Measurements from ENCODE around the gene NAALAD2. TPM values are rescaled to one million over a fixed set of nuclear protein-coding genes. Genes with fewer than 3 reads are reported as not detected.
"Not testable (repeated sequence)": the region's sequence is repeated elsewhere in the genome, so short reads cannot be mapped to it uniquely, and the experiment has no call there.

Gene NAALAD2
- total RNA-seq, 6 experiments from 2014 or later = 0.12 to 0.53 (median 0.19) TPM

GRCh38 chr11:90197377-90197776 lies 62.9 kb downstream of the NAALAD2 start:
- Mint-ChIP-seq H3K27ac (no peak overlapping the region), H3K4me3 (no peak overlapping the region)
- TF ChIP-seq CTCF (IDR thresholded peaks at IDR 0.05) = no peak

GRCh38 chr11:90202342-90202741 lies 67.9 kb downstream of the NAALAD2 start:
- no peak overlapping the region for H3K4me3 Mint-ChIP-seq
- no peak for TF ChIP-seq CTCF (IDR thresholded peaks at IDR 0.05)
- no peak overlapping the region for H3K27ac Mint-ChIP-seq
- no peak for DNase-seq
- H3K36me3 Mint-ChIP-seq (ENCODE audit: low read depth) = peaks cover 18% of the 10 kb centered on the region
- peaks cover 20% of the 10 kb centered on the region for H3K4me1 Mint-ChIP-seq (ENCODE audit: low read depth)
- no peaks in the 10 kb centered on the region for H3K9me3 Mint-ChIP-seq
- no peaks in the 10 kb centered on the region for H3K27me3 Mint-ChIP-seq (ENCODE audit: insufficient read depth)

More at GRCh38 chr11:90197377-90197776, 62.9 kb downstream of the NAALAD2 start:
- no peak for DNase-seq
- Mint-ChIP-seq H3K36me3 (ENCODE audit: low read depth) (peaks cover 17% of the 10 kb centered on the region), H3K4me1 (ENCODE audit: low read depth) (no peaks in the 10 kb centered on the region), H3K27me3 (ENCODE audit: insufficient read depth) (no peaks in the 10 kb centered on the region), H3K9me3 (no peaks in the 10 kb centered on the region)

GRCh38 chr11:90204407-90204806 lies 69.9 kb downstream of the NAALAD2 start:
- no peak for TF ChIP-seq CTCF (IDR thresholded peaks at IDR 0.05)
- H3K4me3 Mint-ChIP-seq = no peak overlapping the region
- H3K4me1 Mint-ChIP-seq (ENCODE audit: low read depth) = peaks cover 20% of the 10 kb centered on the region
- DNase-seq = no peak
- peaks cover 13% of the 10 kb centered on the region for H3K36me3 Mint-ChIP-seq (ENCODE audit: low read depth)
- no peaks in the 10 kb centered on the region; the same call in 1 of the 2 replicates for H3K27me3 Mint-ChIP-seq (ENCODE audit: insufficient read depth)
- H3K9me3 Mint-ChIP-seq = no peaks in the 10 kb centered on the region
- H3K27ac Mint-ChIP-seq = no peak overlapping the region

GRCh38 chr11:90204832-90205646 lies 70.6 kb downstream of the NAALAD2 start:
- Mint-ChIP-seq H3K27ac (peak overlapping the region; percentile 65), H3K4me3 (peak overlapping the region; percentile 6; the same call in 1 of the 2 replicates), H3K36me3 (ENCODE audit: low read depth) (peaks cover 13% of the 10 kb centered on the region), H3K4me1 (ENCODE audit: low read depth) (peaks cover 20% of the 10 kb centered on the region), H3K9me3 (no peaks in the 10 kb centered on the region), H3K27me3 (ENCODE audit: insufficient read depth) (no peaks in the 10 kb centered on the region; the same call in 1 of the 2 replicates)
- peak; percentile 47 for DNase-seq
- TF ChIP-seq CTCF (IDR thresholded peaks at IDR 0.05) = peak; percentile 93

- not testable (repeated sequence) for H3K9me3 Mint-ChIP-seq; H3K27ac Mint-ChIP-seq; DNase-seq; H3K27me3 Mint-ChIP-seq (ENCODE audit: insufficient read depth); H3K4me3 Mint-ChIP-seq
- H3K36me3 Mint-ChIP-seq (ENCODE audit: low read depth) = peaks cover 12% of the 10 kb centered on the region; the same call in 1 of the 2 replicates
- peaks cover 20% of the 10 kb centered on the region for H3K4me1 Mint-ChIP-seq (ENCODE audit: low read depth)
Observed at GRCh38 chr11:90207992-90208391, 73.5 kb downstream of the NAALAD2 start.

GRCh38 chr11:90208857-90209256 lies 74.4 kb downstream of the NAALAD2 start:
- H3K36me3 Mint-ChIP-seq (ENCODE audit: low read depth) = peaks cover 12% of the 10 kb centered on the region; the same call in 1 of the 2 replicates
- no peak for TF ChIP-seq CTCF (IDR thresholded peaks at IDR 0.05)
- H3K4me3 Mint-ChIP-seq = no peak overlapping the region
- H3K9me3 Mint-ChIP-seq = no peaks in the 10 kb centered on the region
- H3K4me1 Mint-ChIP-seq (ENCODE audit: low read depth) = peaks cover 20% of the 10 kb centered on the region
- H3K27me3 Mint-ChIP-seq (ENCODE audit: insufficient read depth) = no peaks in the 10 kb centered on the region; the same call in 1 of the 2 replicates
- no peak overlapping the region for H3K27ac Mint-ChIP-seq
- DNase-seq = no peak

Measured in HFFc6 (cell line).